Activated CD4-positive, alpha-beta T cell treated with anti-CD3 and anti-CD28 coated beads, Interleukin-2, Interleukin-6, amounts not matched to agents 100 ng/mL and 50 ng/mL, durations not matched to agents 16 hours and 8 hours (primary cell): ENCODE data around the gene KRCC1.
"Not testable (repeated sequence)": the region's sequence is repeated elsewhere in the genome, so short reads cannot be mapped to it uniquely, and the experiment has no call there.

ENCODE experiments used
- DNase-seq: peaks from one replicate; pipeline ENCODE4 v3.0.0-alpha.2; 2020

The KRCC1 gene

DNA sequence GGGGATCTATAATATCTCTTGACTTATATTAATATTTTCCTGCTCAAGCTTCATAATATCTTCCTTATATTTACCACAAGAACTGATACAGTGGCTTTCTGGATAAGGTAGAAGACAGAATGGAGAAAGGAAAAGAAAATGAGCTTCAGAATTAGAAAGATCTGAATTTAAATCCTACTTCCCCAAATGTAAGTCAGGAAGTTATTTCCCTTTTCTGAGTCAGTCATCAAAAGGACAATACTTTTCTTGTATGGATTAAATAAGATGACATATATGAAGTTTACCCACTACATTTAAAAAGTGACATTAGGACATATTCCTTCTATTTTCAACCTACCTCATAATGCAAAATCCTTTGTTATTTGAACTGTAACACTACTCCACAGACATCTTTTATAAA lies 19.0 kb downstream of the KRCC1 start:
- no peak for DNase-seq

DNA sequence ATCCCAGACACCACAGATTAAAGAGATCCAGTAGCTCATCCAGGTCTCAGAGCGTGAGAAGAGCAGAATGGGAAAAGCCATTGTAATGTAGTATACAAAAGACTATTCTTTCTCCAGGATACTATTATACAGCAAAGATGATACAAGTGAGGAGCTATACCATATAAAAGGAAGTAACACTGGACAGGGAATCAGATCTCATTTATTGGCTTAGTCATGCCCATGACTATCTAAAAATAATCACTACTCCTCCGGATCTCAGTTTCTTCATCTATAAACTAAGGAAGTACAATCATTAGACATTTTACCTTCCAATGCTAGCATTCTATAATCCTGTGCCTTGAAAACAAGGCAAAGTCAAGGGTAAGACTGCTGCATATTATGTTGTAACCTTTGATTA lies 19.4 kb downstream of the KRCC1 start:
- DNase-seq, result no peak

- no peak for DNase-seq
Measured at GRCh38 chr2:88032070-88032702, 23.4 kb downstream of the KRCC1 start.

GRCh38 chr2:88028931-88029330 lies 26.7 kb downstream of the KRCC1 start:
- DNase-seq, result no peak

GRCh38 chr2:88027697-88028389 lies 27.7 kb downstream of the KRCC1 start:
- no peak for DNase-seq

DNA sequence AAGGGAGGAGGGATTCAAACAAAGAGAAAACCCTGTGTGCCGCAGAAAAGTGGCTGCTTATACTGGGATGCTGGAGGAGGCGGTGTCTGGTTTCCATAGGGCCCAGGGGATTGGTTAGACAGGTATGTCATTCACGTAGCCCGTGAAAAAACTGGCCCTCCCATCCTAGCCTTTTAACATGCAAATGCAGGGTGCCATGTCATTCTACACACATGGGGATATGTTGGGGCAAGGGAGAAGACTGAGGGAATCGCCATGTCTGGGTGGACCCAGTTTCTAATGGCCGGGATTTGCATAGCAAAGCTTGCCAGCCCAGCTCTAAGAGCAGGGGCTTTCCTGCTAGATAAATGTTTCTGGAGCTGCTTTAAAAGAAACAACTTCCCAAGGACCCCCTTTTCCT lies 31.1 kb downstream of the KRCC1 start:
- no peak for DNase-seq

DNA sequence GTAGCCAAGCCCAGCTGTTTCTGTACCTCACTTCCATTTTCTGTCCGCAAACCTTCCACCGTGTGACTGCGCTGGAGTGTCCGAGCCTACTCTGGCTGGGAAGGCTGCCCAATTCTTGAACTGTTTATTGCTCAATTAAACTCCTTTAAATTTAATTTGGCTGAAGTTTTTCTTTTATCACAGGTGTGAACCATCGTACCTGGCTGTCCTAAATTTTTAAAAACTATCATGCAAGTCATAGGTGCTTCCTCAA lies 33.0 kb downstream of the KRCC1 start:
- no peak for DNase-seq

GRCh38 chr2:88019985-88020384 lies 35.6 kb downstream of the KRCC1 start:
- DNase-seq, result no peak

DNA sequence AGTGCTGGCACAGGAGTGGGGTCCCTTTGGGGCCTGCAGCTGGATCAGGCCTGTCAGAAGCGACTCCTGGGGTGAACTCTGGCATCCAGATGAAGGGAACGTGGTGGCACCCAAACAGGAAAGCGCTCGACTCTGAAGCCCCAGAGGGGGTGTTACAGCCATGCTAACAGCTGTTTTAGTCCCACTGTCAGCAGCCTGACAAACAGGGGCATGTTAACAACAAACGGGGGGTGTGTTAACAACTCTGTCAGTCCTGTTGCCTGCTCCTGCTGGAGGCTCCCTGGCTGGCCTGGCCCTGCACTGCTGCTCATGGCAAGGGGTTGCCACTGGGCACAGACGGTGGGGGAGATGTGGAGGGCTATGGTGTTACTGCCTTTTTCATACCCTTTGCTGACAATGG lies 36.7 kb downstream of the KRCC1 start:
- DNase-seq, result no peak

- not testable (repeated sequence) for DNase-seq
Measured at GRCh38 chr2:88018077-88018805, 37.3 kb downstream of the KRCC1 start.

GRCh38 chr2:88017780-88018038 lies 37.9 kb downstream of the KRCC1 start:
- not testable (repeated sequence) for DNase-seq

GRCh38 chr2:88016960-88017779 lies 38.4 kb downstream of the KRCC1 start:
- DNase-seq, result peak; percentile 67

DNA sequence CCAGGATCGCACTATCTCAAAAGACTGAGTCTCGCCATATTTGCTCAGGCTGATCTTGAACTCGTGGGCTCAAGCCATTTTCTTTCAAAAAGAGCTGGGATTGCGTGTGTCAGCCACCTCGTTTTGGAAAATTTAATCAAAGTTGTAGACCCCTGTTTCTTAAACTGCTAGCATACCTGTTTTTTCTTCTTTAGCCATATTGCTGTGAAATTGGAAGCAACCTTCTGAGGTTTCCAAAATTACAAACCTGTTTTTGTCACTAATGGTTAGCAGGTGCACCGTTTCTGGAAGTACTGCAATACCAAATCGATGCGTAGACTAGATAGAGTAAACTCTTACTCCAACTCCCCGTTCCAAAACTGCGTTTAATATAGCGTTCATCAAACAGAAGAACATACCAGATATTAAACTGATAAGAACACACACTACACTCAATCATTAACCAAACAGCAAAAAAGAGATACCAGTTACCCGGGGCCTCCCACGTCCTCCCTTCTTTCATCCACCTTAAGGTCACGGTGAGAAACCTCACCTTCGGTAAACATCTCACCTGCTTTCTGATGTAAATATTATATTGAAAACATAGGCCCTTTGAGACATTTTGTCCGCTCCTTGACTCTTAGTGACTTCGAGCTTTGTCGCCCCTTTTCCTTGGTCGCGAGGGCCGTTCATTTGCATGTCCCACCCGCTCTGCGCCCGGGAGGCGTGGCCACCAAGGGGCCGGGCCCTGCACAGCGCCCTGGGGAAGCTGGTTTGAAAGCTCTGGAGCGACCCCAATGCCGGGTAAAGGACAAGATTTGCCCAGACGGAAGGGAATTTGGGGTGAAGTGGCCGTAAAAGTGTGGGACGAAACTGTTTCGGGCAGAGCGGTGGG lies 39.3 kb downstream of the KRCC1 start, which contains the start of gene RNU2-63P:
Gene RNU2-63P, minus strand, starts transcription at position 462 of the 874 bp plus-strand sequence.
- peak; percentile 76 for DNase-seq

DNA sequence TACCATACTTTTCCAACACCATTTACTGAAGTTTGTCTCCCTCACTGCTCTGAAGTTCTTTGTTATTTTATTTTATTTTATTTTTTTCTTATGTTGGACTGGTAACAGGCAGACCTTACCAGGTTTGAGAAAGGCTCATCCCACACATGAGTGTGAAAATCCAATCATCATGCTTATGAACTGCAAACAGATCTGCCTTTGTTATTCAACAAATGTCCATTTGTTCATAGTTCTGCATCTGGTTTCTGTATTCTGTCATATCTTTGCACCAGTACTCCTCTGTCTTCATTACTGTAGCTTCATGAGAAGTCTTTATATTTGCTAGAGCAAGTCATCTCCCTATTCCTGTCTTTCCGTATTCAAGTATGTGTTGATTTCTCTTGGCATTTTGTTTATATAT lies 44.6 kb downstream of the KRCC1 start:
- no peak for DNase-seq

DNA sequence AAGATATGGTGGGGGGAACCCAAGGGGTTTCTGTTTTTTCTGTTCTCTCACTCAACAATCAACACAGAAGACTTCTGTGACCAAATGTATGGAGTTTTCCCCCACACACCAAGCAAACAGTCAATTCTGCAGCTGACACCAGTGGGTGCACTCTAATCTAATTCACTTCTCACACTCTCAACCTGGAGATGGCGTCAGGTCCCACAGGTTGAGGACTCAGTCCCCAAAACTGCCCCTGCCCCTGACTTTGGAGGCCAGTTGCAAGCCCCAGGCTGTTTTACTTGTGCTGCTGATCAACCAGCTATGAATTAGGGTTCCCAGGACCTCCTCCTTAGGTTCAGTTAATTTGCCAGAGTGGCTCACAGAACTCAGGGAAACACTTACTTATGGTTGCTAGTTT lies 45.4 kb downstream of the KRCC1 start:
- DNase-seq, result no peak

DNA sequence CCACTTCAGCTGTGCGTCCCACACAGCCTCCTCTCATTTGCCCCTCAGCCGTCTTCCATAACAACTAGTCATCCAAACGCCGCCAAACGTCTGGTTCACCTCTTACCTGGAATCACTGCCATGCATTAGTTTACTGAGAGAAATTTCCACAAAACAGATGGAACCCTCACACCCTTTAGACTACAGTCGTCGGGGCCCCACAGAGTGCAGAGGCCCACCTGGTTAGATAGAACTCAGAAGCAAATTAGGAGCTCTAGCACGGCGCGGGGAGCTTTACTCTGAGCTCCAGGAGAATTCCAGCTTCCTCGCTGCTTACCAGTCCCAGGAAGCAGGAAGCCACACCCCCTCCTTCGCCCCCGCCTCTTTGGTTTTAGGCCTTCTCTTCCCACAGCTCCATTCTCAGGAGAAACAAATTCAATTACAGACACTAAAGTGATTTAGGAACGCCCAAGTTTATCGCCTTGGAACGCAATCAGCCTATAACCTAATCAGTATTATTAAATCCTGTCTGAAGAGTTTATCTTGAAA lies 48.6 kb downstream of the KRCC1 start:
- DNase-seq, result no peak

DNA sequence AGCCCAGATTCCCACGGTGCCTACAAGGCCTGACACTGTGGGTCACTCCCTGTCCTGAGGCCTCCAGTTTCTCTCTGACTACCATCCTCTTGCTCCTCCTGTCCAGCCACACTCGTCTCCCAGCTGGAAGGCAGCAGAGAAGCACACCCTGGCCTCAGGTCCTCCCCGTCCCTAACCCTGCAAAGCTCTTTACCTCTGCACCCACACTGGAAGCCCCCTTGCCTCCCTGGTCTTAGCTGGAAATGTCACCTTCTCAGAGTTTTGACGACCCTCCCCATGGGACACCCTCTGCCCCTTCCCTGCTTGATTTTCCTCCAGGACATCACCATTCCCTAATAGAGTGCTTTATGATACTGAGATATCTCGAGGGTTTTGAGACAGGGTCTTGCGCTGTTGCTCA lies 49.8 kb downstream of the KRCC1 start:
- no peak for DNase-seq

- DNase-seq, result no peak
Measured at GRCh38 chr2:88003074-88003755, 52.4 kb downstream of the KRCC1 start.

DNA sequence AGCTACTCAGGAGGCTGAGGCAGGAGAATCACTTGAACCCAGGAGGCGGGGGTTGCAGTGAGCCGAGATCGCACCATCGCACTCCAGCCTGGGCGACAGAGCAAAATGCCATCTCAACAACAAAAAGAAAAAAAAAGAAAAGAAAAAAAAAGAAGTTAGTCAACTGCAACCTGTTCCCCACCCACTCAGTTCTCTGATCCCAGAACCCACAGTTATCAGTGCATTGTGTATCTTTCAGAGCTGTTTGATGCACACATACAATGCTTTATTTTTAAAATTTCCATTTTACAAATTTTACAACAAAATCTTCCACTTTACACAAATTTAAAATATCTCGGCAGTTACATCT lies 53.2 kb downstream of the KRCC1 start:
- DNase-seq, result no peak

DNA sequence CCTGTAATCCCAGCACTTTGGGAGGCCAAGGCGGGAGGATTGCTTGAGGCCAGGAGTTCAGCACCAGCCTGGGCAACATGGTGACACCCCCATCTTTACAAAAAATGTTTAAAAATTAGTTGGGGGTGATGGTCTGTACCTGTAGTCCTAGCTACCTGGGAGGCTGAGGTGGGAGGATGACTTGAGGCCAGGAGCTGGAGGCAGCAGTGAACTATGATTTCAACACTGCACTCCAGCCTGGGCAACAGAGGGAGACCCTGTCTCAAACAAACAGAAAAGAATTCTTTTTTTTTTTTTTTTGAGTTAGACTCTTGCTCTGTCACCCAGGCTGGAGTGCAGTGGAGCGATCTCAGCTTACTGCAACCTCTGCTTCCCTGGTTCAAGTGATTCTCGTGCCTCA lies 55.1 kb downstream of the KRCC1 start:
- not testable (repeated sequence) for DNase-seq

DNA sequence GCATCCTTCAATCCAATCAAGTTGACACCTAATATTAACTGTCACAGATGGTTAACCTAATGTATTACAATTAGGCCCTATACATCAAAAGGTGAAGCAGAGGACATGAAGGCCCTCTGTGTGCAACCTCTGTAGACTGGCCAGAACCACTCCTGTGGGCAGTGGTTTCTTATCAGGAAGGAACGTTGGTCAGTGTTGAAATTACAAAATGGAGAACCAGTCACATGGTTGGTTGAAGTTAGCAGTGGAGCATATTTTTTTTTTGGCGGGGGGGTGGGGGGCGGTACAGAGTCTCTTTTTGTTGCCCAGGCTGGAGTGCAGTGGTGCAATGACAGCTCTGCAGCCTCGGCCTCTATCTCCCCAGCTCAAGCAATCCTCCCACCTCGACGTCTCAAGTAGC lies 59.0 kb downstream of the KRCC1 start:
- no peak for DNase-seq

DNA sequence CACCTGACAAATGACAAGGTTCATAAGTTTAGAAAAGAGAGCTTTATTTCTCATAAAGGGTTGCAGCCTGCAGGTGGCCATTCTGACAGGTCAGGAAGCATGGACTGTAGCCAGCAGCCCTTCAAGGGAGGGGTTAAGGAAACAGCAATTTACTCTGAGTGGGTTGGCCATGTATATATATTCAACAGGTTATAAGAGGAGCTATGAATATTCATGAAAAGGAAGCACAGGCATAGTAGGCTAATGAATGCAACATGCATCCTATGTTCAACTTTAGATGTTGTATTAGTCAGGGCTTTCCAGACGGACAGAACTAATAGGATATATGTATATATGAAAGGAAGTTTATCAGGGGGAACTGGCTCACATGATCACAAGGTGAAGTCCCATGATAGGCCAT lies 59.8 kb downstream of the KRCC1 start:
- no peak for DNase-seq
